HL-60 (cell line): ENCODE data around the gene AGBL4.

Experiments
- GABPA ChIP-seq: IDR thresholded peaks from 2 replicates; pipeline ENCODE4 v1.6.1; 2012; ENCODE audit warnings: low read depth
- POLR2AphosphoS5 ChIP-seq: IDR thresholded peaks from 2 replicates; pipeline ENCODE4 v1.6.1; 2012; ENCODE audit warnings: low read depth
- SPI1 ChIP-seq: IDR thresholded peaks from 2 replicates; pipeline ENCODE4 v1.6.1; 2012; ENCODE audit warnings: low read depth, mild to moderate bottlenecking, borderline replicate concordance
- TF ChIP-seq, protein P1 (sequence below): IDR thresholded peaks from one replicate; pipeline ENCODE4 v1.5.1; 2011; ENCODE audit warnings: low read length, control low read depth, inconsistent platforms; ENCODE audit not compliant: insufficient read depth
- TF ChIP-seq, protein P2 (sequence below): IDR thresholded peaks from 2 replicates; pipeline ENCODE4 v1.6.1; 2012; ENCODE audit warnings: low read depth; ENCODE audit not compliant: insufficient replicate concordance

DNA sequence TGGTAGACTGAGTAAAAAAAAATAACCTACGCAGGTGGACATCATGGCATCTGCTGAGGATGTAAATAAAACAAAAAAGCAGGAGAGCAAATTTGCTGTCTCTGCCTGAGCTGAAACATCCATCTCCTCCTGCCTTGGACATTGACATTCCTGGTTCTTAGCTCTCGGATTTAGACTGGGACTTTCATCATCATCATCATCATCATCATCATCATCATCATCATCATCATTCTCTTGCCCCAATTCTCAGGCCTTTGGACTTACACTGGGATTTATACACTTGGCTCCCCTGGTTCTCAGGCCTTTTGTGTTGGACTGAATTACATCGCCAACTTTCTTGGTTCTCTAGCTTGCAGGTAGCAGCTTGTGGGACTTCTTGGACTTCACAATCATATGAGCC lies 938.7 kb downstream of the AGBL4 start:
- TF ChIP-seq, protein P1, sequence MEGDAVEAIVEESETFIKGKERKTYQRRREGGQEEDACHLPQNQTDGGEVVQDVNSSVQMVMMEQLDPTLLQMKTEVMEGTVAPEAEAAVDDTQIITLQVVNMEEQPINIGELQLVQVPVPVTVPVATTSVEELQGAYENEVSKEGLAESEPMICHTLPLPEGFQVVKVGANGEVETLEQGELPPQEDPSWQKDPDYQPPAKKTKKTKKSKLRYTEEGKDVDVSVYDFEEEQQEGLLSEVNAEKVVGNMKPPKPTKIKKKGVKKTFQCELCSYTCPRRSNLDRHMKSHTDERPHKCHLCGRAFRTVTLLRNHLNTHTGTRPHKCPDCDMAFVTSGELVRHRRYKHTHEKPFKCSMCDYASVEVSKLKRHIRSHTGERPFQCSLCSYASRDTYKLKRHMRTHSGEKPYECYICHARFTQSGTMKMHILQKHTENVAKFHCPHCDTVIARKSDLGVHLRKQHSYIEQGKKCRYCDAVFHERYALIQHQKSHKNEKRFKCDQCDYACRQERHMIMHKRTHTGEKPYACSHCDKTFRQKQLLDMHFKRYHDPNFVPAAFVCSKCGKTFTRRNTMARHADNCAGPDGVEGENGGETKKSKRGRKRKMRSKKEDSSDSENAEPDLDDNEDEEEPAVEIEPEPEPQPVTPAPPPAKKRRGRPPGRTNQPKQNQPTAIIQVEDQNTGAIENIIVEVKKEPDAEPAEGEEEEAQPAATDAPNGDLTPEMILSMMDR = no peak
- TF ChIP-seq SPI1 (no peak), GABPA (no peak), POLR2AphosphoS5 (no peak)
- TF ChIP-seq, protein P2, sequence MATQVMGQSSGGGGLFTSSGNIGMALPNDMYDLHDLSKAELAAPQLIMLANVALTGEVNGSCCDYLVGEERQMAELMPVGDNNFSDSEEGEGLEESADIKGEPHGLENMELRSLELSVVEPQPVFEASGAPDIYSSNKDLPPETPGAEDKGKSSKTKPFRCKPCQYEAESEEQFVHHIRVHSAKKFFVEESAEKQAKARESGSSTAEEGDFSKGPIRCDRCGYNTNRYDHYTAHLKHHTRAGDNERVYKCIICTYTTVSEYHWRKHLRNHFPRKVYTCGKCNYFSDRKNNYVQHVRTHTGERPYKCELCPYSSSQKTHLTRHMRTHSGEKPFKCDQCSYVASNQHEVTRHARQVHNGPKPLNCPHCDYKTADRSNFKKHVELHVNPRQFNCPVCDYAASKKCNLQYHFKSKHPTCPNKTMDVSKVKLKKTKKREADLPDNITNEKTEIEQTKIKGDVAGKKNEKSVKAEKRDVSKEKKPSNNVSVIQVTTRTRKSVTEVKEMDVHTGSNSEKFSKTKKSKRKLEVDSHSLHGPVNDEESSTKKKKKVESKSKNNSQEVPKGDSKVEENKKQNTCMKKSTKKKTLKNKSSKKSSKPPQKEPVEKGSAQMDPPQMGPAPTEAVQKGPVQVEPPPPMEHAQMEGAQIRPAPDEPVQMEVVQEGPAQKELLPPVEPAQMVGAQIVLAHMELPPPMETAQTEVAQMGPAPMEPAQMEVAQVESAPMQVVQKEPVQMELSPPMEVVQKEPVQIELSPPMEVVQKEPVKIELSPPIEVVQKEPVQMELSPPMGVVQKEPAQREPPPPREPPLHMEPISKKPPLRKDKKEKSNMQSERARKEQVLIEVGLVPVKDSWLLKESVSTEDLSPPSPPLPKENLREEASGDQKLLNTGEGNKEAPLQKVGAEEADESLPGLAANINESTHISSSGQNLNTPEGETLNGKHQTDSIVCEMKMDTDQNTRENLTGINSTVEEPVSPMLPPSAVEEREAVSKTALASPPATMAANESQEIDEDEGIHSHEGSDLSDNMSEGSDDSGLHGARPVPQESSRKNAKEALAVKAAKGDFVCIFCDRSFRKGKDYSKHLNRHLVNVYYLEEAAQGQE = no peak
